ENCODE measurements around the gene SPSB1. TPM values are rescaled to one million over a fixed set of nuclear protein-coding genes. Genes with fewer than 3 reads are reported as not detected.

Gene SPSB1
- total RNA-seq, 4 donors from 2014 or later: 12.3 to 29.6 (median 20.7) TPM

DNA sequence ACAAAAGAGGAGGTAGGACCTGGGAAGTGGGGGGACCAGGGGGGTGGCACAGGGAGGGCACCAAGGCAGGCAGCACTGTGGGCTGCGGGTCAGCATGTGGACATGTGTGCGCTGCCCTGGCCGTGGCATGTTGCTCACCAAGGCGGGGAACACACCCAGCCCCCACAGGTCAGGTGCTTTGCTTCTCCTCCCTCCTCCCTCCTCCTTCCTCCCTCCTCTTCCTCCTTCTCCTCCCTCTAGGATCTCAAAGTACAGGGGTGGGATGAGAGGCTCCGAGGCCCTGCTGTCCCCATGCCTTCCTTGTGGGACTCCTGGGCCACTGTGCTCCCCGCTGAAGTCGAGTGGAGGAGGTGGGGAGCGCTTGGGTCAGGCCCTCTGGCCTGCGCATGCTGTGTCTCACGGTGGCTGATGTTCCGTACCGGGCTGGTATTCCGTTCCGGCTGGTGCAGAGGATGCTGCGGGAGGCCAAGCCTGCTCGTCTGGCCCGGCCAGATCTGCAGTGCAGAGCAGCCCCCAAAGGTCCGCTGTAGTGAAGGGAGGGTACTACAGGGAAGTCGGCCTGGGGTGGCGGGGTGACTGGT, 26.6 kb downstream of the SPSB1 start:
- no peak for TF ChIP-seq POLR2A (IDR thresholded peaks at IDR 0.05)
- TF ChIP-seq, protein P1, sequence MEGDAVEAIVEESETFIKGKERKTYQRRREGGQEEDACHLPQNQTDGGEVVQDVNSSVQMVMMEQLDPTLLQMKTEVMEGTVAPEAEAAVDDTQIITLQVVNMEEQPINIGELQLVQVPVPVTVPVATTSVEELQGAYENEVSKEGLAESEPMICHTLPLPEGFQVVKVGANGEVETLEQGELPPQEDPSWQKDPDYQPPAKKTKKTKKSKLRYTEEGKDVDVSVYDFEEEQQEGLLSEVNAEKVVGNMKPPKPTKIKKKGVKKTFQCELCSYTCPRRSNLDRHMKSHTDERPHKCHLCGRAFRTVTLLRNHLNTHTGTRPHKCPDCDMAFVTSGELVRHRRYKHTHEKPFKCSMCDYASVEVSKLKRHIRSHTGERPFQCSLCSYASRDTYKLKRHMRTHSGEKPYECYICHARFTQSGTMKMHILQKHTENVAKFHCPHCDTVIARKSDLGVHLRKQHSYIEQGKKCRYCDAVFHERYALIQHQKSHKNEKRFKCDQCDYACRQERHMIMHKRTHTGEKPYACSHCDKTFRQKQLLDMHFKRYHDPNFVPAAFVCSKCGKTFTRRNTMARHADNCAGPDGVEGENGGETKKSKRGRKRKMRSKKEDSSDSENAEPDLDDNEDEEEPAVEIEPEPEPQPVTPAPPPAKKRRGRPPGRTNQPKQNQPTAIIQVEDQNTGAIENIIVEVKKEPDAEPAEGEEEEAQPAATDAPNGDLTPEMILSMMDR (IDR thresholded peaks at IDR 0.05): no peak
- peak overlapping the region; percentile 15 to 80 for H3K27ac ChIP-seq
- DNase-seq: no peak
- intact Hi-C loops (cut with DNase I; ENCODE audit: low total_unique reads): no loop called here
- no peaks in the 10 kb centered on the region for H3K36me3 ChIP-seq
- H3K4me3 ChIP-seq: no peak overlapping the region
- H3K4me1 ChIP-seq: peaks cover 0 to 47% of the 10 kb centered on the region in 2 donors
- no peaks in the 10 kb centered on the region for H3K27me3 ChIP-seq
- H3K9me3 ChIP-seq: no peaks in the 10 kb centered on the region

DNA sequence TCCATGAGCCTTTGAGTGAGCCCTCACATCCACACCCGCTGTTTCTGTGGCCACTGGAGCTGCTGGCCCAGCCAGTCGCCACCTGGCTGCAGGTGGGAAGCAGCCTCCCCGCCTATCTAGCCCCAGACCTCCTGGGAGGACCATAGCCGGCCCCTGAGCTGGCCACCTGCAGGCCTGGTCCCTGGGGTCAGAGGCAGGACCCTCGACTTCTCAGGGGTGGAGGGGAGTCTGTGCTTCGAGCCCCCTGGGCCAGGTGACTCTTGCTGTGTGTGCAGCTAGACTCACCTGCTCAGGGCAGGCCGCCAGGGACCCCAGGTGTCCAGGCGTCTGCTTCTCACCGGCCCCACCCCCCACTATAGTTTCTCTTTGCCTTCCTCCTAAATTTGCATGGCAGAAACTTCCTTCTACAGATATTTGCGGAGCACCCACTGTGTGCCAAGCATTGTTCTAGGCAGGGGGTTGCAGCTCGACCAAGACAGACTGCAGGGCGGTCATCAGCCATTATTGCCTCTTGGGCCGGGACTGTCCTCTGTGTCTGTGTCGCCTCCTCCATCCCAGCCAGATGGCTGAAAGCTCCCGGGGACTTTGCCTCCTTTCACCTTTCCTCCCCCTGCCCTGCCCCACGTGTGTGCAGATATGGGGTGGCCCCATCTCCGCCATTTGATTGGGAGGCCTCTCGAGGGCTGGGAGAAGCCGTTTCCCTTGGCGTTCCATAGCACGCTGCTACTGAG, 27.3 kb downstream of the SPSB1 start:
- Histone ChIP-seq H3K4me1 (peaks cover 0 to 42% of the 10 kb centered on the region in 2 donors), H3K4me3 (peak overlapping the region in 1 of 2 donors; percentile 15), H3K27ac (peak overlapping the region; percentile 72 to 80), H3K27me3 (no peaks in the 10 kb centered on the region), H3K9me3 (no peaks in the 10 kb centered on the region), H3K36me3 (no peaks in the 10 kb centered on the region)
- intact Hi-C loops (cut with DNase I; ENCODE audit: low total_unique reads): no loop called here
- no peak for DNase-seq
- no peak for TF ChIP-seq POLR2A (IDR thresholded peaks at IDR 0.05)
- TF ChIP-seq, protein P1 (IDR thresholded peaks at IDR 0.05): no peak

DNA sequence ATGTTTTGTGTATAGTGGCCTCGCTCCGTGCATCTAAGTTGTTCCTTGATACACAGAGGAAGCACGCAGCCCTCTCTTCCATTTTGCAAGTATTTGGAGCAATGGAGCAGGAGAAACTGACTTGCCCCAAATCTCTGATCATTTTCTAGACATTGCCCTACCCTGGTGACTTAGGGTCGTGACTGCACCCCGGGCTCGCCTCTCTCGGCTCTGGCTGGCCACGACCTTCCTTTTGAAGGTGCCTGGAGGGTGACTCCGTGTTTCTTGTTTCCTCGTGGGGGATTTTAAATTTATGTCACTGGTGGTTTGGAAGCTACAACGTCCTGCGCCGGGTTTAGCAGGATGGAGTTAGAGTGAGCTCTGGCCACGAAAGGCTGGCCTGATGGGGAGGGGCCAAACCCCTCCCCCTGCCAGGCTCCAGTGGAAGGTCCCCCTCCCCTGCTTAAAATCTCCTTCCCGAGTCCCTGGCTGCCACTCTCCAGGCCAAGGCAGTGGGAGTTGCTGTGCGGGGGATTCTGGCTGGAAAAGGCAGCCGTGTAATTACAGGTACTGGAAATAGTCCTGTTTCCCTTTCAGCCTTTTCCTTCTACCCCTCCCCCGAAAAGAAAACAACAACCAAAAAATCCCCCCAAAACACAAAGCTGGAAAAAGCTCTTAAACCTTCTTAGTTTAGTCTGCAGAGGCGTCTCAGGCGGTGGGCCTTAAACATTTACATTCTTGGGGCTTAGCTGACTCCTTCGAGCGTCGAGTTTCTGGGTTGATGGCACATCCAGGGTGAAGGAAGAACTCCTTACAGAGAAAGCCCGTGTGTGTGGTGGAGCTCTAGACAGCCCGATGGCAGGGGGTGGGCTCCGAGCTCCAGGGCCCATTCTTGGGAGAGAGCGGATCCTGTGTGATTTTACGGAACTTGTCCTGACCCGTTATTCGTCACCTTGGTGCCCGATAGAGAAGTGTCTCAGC, 28.1 kb downstream of the SPSB1 start:
- Histone ChIP-seq H3K36me3 (no peaks in the 10 kb centered on the region), H3K9me3 (no peaks in the 10 kb centered on the region), H3K27ac (peak overlapping the region; percentile 72 to 80), H3K4me1 (peaks cover 0 to 39% of the 10 kb centered on the region in 2 donors), H3K27me3 (no peaks in the 10 kb centered on the region), H3K4me3 (peak overlapping the region in 1 of 2 donors; percentile 15)
- intact Hi-C loops (cut with DNase I; ENCODE audit: low total_unique reads): no loop called here
- TF ChIP-seq, protein P1 (IDR thresholded peaks at IDR 0.05): no peak
- TF ChIP-seq POLR2A (IDR thresholded peaks at IDR 0.05): no peak
- DNase-seq: no peak

DNA sequence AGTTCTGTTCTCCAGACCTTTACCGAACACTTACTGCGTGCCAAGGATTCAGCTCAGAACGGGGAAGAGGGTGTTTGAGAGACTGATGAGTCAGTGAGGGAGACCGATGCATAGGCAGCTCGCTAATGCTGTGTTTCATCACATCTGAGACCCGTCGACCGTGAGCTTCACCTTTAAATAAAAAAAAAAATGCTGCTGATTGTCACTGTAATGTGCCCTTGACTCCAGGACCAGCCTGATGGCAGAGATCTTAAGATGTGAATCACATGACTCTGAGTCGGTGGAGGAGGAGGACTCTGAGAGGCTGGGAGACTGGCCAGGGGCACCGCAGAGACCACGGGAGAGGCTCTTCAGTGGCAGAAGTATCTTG, 28.8 kb downstream of the SPSB1 start:
- TF ChIP-seq, protein P1 (IDR thresholded peaks at IDR 0.05): no peak
- no peak for TF ChIP-seq POLR2A (IDR thresholded peaks at IDR 0.05)
- Histone ChIP-seq H3K9me3 (no peaks in the 10 kb centered on the region), H3K4me3 (no peak overlapping the region), H3K27ac (peak overlapping the region; percentile 72 to 80), H3K4me1 (peaks cover 0 to 43% of the 10 kb centered on the region in 2 donors), H3K36me3 (no peaks in the 10 kb centered on the region), H3K27me3 (no peaks in the 10 kb centered on the region)
- peak in 1 of 2 donors; percentile 60 for DNase-seq
- intact Hi-C loops (cut with DNase I; ENCODE audit: low total_unique reads): no loop called here

Data from uterus (tissue), 4 donors.